Nephron (organoid): ENCODE data around the gene FSD1.

ENCODE experiments used
- H3K27ac Mint-ChIP-seq, 3 experiments: 2 replicates each; pipeline ENCODE4 v1.8.0; 2020; ENCODE audit warnings: mixed read lengths in 3 of 3, mild to moderate bottlenecking in 2 of 3, moderate library complexity in 1 of 3
- H3K27me3 Mint-ChIP-seq: 2 replicates; pipeline ENCODE4 v1.8.0; 2021; ENCODE audit warnings: low read depth, mild to moderate bottlenecking, moderate library complexity, mixed read lengths
- H3K36me3 Mint-ChIP-seq: 2 replicates; pipeline ENCODE4 v1.8.0; 2020; ENCODE audit warnings: low read depth, mixed read lengths
- H3K4me1 Mint-ChIP-seq: 2 replicates; pipeline ENCODE4 v1.8.0; 2020; ENCODE audit warnings: mixed read lengths
- H3K4me3 Mint-ChIP-seq, 3 experiments: 2 replicates each; pipeline ENCODE4 v1.8.0; 2020; ENCODE audit warnings: mild to moderate bottlenecking in 3 of 3, mixed read lengths in 3 of 3, moderate library complexity in 2 of 3
- H3K9me3 Mint-ChIP-seq: 2 replicates; pipeline ENCODE4 v1.8.0; 2020; ENCODE audit warnings: mixed read lengths
- TF ChIP-seq, protein P1 (sequence below), 3 experiments: fragments of 200-600 bp; sonication (generic); IDR thresholded peaks; one replicate each; pipeline ENCODE4 v1.5.0; 2021; ENCODE audit warnings: antibody characterized with exemption in 3 of 3; ENCODE audit not compliant: unreplicated experiment in 3 of 3

Gene FSD1

DNA sequence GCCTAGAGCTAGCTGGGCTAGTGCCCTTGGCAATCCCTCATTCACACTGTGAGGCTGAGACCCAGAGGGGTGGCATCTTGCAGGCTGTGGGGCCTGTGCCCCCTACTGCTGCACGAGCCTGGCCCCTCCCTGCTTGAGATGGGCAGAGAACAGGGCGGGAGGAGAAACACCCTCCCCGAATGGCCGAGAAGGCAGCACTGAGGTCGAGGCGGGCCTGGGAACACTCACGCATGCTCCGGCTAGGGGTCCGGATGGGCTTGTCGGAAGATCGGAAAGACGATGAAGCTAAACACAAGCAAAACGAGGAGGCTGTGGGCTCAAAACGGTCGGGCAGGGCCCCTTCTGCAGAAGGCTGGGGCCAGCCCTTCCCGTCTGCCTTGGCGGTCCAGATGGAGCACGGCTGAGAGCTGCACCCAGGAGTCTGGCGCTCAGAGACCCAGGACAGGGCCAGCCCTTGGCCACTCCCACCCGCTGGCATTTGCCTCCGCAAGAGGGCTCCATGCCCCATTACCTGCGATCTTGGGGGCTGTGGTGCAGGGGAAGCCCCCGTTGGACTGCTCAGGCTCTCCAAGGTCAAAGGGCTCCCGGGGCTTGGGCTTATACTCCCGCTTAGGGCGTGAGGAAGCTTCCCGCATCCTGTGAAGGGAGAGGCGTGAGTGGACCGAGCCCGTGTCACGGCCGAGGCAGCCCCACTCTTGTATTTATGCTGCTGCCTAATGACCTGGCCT is 57.9 kb downstream of the FSD1 start:
- TF ChIP-seq, protein P1, sequence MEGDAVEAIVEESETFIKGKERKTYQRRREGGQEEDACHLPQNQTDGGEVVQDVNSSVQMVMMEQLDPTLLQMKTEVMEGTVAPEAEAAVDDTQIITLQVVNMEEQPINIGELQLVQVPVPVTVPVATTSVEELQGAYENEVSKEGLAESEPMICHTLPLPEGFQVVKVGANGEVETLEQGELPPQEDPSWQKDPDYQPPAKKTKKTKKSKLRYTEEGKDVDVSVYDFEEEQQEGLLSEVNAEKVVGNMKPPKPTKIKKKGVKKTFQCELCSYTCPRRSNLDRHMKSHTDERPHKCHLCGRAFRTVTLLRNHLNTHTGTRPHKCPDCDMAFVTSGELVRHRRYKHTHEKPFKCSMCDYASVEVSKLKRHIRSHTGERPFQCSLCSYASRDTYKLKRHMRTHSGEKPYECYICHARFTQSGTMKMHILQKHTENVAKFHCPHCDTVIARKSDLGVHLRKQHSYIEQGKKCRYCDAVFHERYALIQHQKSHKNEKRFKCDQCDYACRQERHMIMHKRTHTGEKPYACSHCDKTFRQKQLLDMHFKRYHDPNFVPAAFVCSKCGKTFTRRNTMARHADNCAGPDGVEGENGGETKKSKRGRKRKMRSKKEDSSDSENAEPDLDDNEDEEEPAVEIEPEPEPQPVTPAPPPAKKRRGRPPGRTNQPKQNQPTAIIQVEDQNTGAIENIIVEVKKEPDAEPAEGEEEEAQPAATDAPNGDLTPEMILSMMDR (IDR thresholded peaks at IDR 0.05; ENCODE audit: unreplicated experiment in 3 of 3), result no peak
- Mint-ChIP-seq H3K4me1 (peaks cover 11% of the 10 kb centered on the region), H3K27me3 (no peaks in the 10 kb centered on the region), H3K4me3 (no peak overlapping the region), H3K9me3 (no peaks in the 10 kb centered on the region), H3K27ac (peak overlapping the region in 2 of 3 experiments; percentile 39 to 49), H3K36me3 (peaks cover 13% of the 10 kb centered on the region)

DNA sequence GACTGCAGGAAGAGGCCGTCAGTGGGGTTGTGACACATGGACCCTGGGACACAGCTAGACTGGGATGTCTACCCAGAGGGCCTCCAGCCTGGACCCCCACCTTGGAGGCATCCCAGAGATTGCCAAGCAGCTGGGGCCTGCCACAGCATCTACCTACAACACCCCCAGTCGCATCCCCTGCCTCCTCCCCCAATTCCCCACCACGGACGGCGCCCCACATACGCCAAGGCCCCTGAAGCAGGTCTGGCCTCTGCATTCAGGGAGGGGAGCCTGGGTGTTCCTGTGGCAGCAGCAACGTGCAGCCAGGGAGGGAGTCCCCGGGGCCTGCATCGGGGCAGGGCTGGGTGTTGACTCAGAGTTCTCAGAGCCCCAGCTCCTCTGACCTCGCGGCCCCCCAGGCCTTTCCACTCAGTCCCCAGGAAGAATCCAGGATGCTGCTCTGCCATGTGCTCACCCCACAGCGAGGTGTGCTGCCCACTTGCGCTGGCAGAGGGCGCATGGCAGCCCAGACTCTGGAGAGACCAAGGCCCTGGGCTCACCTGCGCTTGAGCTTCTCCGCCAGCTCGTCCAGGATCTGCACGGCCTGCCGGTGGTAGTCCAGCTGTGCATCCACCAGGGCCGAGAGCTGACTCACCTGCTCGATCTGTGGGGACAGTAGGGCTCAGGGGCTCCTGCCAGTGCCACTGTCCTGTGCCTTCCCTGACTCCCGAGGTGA is 58.6 kb downstream of the FSD1 start:
- Mint-ChIP-seq H3K4me1 (peaks cover 18% of the 10 kb centered on the region), H3K9me3 (no peaks in the 10 kb centered on the region), H3K4me3 (no peak overlapping the region), H3K27me3 (no peaks in the 10 kb centered on the region), H3K36me3 (peaks cover 13% of the 10 kb centered on the region), H3K27ac (no peak overlapping the region)
- TF ChIP-seq, protein P1 (IDR thresholded peaks at IDR 0.05; ENCODE audit: unreplicated experiment in 3 of 3), result peak in 1 of 3 experiments; percentile 28

DNA sequence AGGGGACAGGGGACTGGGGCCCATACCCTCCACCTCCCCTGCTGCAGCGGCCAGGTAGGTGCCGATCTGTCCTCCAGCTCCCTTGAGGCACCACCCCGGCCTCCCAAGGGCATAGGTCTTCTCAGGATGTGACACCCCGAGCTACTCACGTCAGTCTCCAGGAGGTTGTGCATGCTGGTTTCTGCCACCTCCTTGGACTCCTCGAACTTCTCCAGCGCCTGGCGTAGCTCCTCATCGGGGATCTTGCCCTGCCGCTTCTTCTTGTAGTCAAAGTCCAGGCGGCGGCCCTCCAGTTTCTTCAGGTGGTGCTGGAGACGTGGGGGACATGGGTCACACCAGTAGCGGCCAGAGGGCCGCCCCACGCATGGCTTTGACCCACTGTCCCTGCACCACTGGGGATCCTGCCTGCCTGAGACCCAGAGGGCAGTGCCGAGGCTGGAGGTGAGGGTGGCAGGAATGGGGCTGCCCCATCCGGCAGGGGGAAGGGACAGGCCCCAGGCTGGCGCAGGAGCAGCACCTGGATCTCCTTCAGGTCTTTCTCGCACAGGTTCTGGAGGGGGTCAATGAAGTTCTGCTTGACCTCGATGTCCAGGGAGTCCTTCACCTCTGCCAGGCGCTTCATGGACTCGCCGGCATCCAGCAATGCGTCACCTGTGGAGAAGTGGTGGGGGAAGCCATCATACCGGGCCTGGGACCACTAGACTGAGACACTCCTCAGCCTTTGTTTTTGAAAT is 59.3 kb downstream of the FSD1 start:
- H3K27ac Mint-ChIP-seq, result no peak overlapping the region
- H3K27me3 Mint-ChIP-seq, result no peaks in the 10 kb centered on the region
- no peak overlapping the region for H3K4me3 Mint-ChIP-seq
- H3K4me1 Mint-ChIP-seq, result peaks cover 25% of the 10 kb centered on the region
- H3K36me3 Mint-ChIP-seq, result peaks cover 13% of the 10 kb centered on the region
- no peaks in the 10 kb centered on the region for H3K9me3 Mint-ChIP-seq
- TF ChIP-seq, protein P1 (IDR thresholded peaks at IDR 0.05; ENCODE audit: unreplicated experiment in 3 of 3), result no peak

DNA sequence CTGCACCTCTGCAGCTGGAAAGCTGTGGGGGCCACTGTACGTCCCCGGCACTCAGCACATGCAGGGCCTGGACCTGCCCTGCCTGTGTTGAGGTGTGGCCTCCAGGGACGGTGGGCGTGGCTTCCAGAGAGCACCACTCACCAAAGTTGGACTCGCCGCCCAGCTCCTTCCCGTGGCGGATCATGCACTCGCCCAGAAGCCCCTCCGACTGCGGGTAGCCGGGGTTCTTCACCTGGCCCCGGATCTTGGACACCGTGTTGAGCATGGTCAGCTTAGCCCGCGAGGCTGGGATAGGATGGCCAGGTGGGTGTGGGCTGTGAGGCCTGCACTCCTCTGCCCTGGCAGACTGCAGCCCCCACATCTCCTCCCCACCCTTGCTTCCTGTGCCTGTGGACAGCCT is 60.9 kb downstream of the FSD1 start:
- Mint-ChIP-seq H3K36me3 (peaks cover 12% of the 10 kb centered on the region), H3K9me3 (no peaks in the 10 kb centered on the region), H3K4me1 (peaks cover 31% of the 10 kb centered on the region), H3K27ac (no peak overlapping the region), H3K27me3 (no peaks in the 10 kb centered on the region), H3K4me3 (no peak overlapping the region)
- TF ChIP-seq, protein P1 (IDR thresholded peaks at IDR 0.05; ENCODE audit: unreplicated experiment in 3 of 3), result no peak

DNA sequence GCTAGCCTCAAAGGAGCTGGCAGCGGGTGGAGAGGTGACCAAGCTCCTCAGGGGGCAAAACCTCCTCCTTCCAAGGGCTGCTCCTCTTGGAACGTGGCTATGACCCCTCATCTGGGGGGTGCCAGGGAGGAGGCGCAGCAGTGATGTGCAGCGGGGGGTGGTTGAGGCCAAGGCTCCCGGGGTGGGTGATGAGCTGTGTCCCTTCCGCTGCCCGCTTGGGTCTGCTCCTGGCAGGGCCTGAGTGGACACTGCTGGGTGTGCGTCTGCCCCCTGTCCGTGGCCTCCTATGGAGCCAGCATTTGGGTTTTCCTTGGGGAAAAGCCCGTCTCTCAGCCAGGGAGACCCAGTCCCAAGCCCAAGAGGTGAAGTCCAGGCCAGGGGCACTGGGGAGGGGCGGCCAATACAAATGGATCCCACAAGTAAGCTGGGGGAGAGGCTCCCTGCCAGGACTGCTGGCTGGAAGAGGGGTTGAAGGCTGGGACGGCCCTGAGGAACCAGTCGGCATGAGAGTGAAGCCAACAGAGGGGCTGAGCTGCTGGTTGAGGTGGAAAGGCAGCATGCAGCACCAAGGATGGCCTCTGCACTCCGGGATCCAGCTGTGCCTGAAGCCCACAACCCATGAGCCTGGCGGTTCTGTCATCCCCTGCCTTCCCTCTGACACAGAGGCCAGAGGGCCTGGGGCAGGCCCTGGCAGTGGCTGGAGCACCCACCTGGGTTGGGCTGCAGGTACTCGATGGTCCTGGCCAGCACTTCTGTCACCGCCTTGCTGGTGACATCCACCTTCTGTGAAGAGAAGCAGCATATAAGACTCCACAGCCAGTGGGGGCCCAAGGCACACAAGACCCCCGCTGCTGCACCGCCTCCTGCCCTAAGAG is 61.6 kb downstream of the FSD1 start:
- H3K27me3 Mint-ChIP-seq, result no peaks in the 10 kb centered on the region

More for the DNA sequence above, 61.6 kb downstream of the FSD1 start:
- Mint-ChIP-seq H3K9me3 (no peaks in the 10 kb centered on the region), H3K4me1 (peaks cover 29% of the 10 kb centered on the region), H3K4me3 (no peak overlapping the region), H3K27ac (no peak overlapping the region), H3K36me3 (peaks cover 7% of the 10 kb centered on the region)
- TF ChIP-seq, protein P1 (IDR thresholded peaks at IDR 0.05; ENCODE audit: unreplicated experiment in 3 of 3), result no peak
